Brain microvascular endothelial cell (primary cell): ENCODE measurements around the gene MFNG.

ENCODE experiments used
- DNase-seq: peaks from one replicate; pipeline ENCODE4 v3.0.0-alpha.2; 2020
- H3K27ac ChIP-seq: fragments of 250-450 bp; sonication (Bioruptor Pico); 2 replicates; pipeline ENCODE4 v1.5.1; 2020; ENCODE audit warnings: mild to moderate bottlenecking, moderate library complexity
- H3K27me3 ChIP-seq: fragments of 250-450 bp; sonication (Bioruptor Pico); replicated peaks from 2 replicates; pipeline ENCODE4 v1.5.1; 2020; ENCODE audit warnings: mild to moderate bottlenecking
- H3K36me3 ChIP-seq: fragments of 250-450 bp; sonication (Bioruptor Pico); replicated peaks from 2 replicates; pipeline ENCODE4 v1.5.1; 2020; ENCODE audit warnings: mild to moderate bottlenecking
- H3K4me3 ChIP-seq: 2 replicates; pipeline ENCODE4 v1.5.1; 2011; ENCODE audit warnings: low read depth, mild to moderate bottlenecking, control low read depth, low read length, moderate library complexity
- CTCF ChIP-seq: IDR thresholded peaks from 2 replicates; pipeline ENCODE4 v1.5.1; 2011; ENCODE audit warnings: low read depth, mild to moderate bottlenecking, moderate library complexity, low read length, control low read depth, inconsistent platforms; ENCODE audit errors: missing control alignments
- in situ Hi-C: cut with HindIII; loops from 2 replicates; pipeline ENCODE4 v1.10.0; 2017; ENCODE audit warnings: low sequenced_read_pairs, low pct_ligation_motif_present

The MFNG gene

GRCh38 chr22:37456346-37456745 lies 29.8 kb downstream of the MFNG start:
- in situ Hi-C loops = no loop called here
- TF ChIP-seq CTCF = no peak

GRCh38 chr22:37455896-37456295 lies 30.3 kb downstream of the MFNG start:
- no peak for TF ChIP-seq CTCF
- H3K27ac ChIP-seq = peak overlapping the region; percentile 82
- in situ Hi-C loops = no loop called here
- no peaks in the 10 kb centered on the region for H3K36me3 ChIP-seq
- DNase-seq = peak; percentile 26
- no peaks in the 10 kb centered on the region for H3K27me3 ChIP-seq
- H3K4me3 ChIP-seq = no peak overlapping the region

More at GRCh38 chr22:37456346-37456745, 29.8 kb downstream of the MFNG start:
- Histone ChIP-seq H3K27ac (no peak overlapping the region), H3K4me3 (no peak overlapping the region), H3K27me3 (no peaks in the 10 kb centered on the region), H3K36me3 (no peaks in the 10 kb centered on the region)
- DNase-seq = no peak

- Histone ChIP-seq H3K4me3 (peak overlapping the region; percentile 0), H3K27ac (peak overlapping the region; percentile 82), H3K36me3 (no peaks in the 10 kb centered on the region), H3K27me3 (no peaks in the 10 kb centered on the region)
- peak; percentile 84 for DNase-seq
- in situ Hi-C loops = no loop called here
- no peak for TF ChIP-seq CTCF
These were observed 31.1 kb downstream of the MFNG start for GRCh38 chr22:37454857-37455686.

GRCh38 chr22:37453696-37454095 lies 32.5 kb downstream of the MFNG start:
- no peak overlapping the region for H3K4me3 ChIP-seq
- no peak overlapping the region for H3K27ac ChIP-seq
- H3K36me3 ChIP-seq = no peaks in the 10 kb centered on the region
- no peak for TF ChIP-seq CTCF
- DNase-seq = no peak
- no peaks in the 10 kb centered on the region for H3K27me3 ChIP-seq
- in situ Hi-C loops = no loop called here

- H3K36me3 ChIP-seq = no peaks in the 10 kb centered on the region
- no peak for DNase-seq
- in situ Hi-C loops = no loop called here
- TF ChIP-seq CTCF = no peak
- no peak overlapping the region for H3K27ac ChIP-seq
- no peak overlapping the region for H3K4me3 ChIP-seq
- no peaks in the 10 kb centered on the region for H3K27me3 ChIP-seq
These were observed 35.0 kb downstream of the MFNG start for GRCh38 chr22:37451218-37451617.
